Neuron (in vitro differentiated cells): ENCODE measurements around the gene KREMEN2.
A peak's percentile ranks its signal among the peaks of the same experiment; 100 is the strongest.

Source experiments
- H2AFZ ChIP-seq: one replicate; pipeline ENCODE4 v1.6.1; 2013; ENCODE audit warnings: low read depth, mild to moderate bottlenecking, inconsistent platforms, low read length, moderate library complexity
- H3K27me3 ChIP-seq: one replicate; pipeline ENCODE4 v1.6.1; 2013; ENCODE audit warnings: low read length; ENCODE audit not compliant: insufficient read depth
- H3K36me3 ChIP-seq: one replicate; pipeline ENCODE4 v1.6.1; 2013; ENCODE audit warnings: low read length; ENCODE audit not compliant: insufficient read depth
- H3K4me1 ChIP-seq: one replicate; pipeline ENCODE4 v1.6.1; 2013; ENCODE audit warnings: low read length; ENCODE audit not compliant: insufficient read depth
- H3K4me3 ChIP-seq: 2 replicates; pipeline ENCODE4 v1.5.1; 2013; ENCODE audit warnings: mild to moderate bottlenecking, low read length, moderate library complexity
- H3K9me3 ChIP-seq: one replicate; pipeline ENCODE4 v1.6.1; 2013; ENCODE audit warnings: low read length

Gene KREMEN2

GRCh38 chr16:2964475-2965336 is 631 bp downstream of the KREMEN2 start:
- Histone ChIP-seq H3K36me3 (no peaks in the 10 kb centered on the region), H3K4me1 (peaks cover 19% of the 10 kb centered on the region), H3K4me3 (peak overlapping the region; percentile 43), H3K27me3 (peaks cover 14% of the 10 kb centered on the region), H3K9me3 (no peaks in the 10 kb centered on the region), H2AFZ (peak overlapping the region; percentile 76)

GRCh38 chr16:2966043-2966807 is 2.1 kb downstream of the KREMEN2 start:
- no peak overlapping the region for H2AFZ ChIP-seq

GRCh38 chr16:2966808-2967191 is 2.7 kb downstream of the KREMEN2 start:
- peaks cover 7% of the 10 kb centered on the region for H3K36me3 ChIP-seq
- H3K4me1 ChIP-seq, result peaks cover 27% of the 10 kb centered on the region
- peaks cover 14% of the 10 kb centered on the region for H3K27me3 ChIP-seq
- H3K9me3 ChIP-seq, result no peaks in the 10 kb centered on the region
- H3K4me3 ChIP-seq, result no peak overlapping the region
- no peak overlapping the region for H2AFZ ChIP-seq

More at GRCh38 chr16:2966043-2966807, 2.1 kb downstream of the KREMEN2 start:
- Histone ChIP-seq H3K4me1 (peaks cover 27% of the 10 kb centered on the region), H3K27me3 (peaks cover 14% of the 10 kb centered on the region), H3K9me3 (no peaks in the 10 kb centered on the region), H3K36me3 (peaks cover 2% of the 10 kb centered on the region), H3K4me3 (no peak overlapping the region)

- H3K4me3 ChIP-seq, result no peak overlapping the region
- H2AFZ ChIP-seq, result no peak overlapping the region
- H3K4me1 ChIP-seq, result peaks cover 27% of the 10 kb centered on the region
- peaks cover 12% of the 10 kb centered on the region for H3K27me3 ChIP-seq
- H3K36me3 ChIP-seq, result peaks cover 11% of the 10 kb centered on the region
- H3K9me3 ChIP-seq, result no peaks in the 10 kb centered on the region
Observed at GRCh38 chr16:2967211-2967631, 3.1 kb downstream of the KREMEN2 start.

GRCh38 chr16:2967721-2968161 is 3.7 kb downstream of the KREMEN2 start:
- Histone ChIP-seq H3K4me3 (no peak overlapping the region), H3K36me3 (peaks cover 16% of the 10 kb centered on the region), H3K27me3 (peaks cover 7% of the 10 kb centered on the region), H3K9me3 (no peaks in the 10 kb centered on the region), H3K4me1 (peaks cover 27% of the 10 kb centered on the region), H2AFZ (no peak overlapping the region)

GRCh38 chr16:2968368-2968737 is 4.3 kb downstream of the KREMEN2 start:
- Histone ChIP-seq H3K4me1 (peaks cover 27% of the 10 kb centered on the region), H3K4me3 (peak overlapping the region; percentile 94), H3K36me3 (peaks cover 20% of the 10 kb centered on the region), H2AFZ (no peak overlapping the region), H3K27me3 (peaks cover 4% of the 10 kb centered on the region), H3K9me3 (no peaks in the 10 kb centered on the region)

GRCh38 chr16:2968738-2969544 is 4.9 kb downstream of the KREMEN2 start, which contains the start of gene PAQR4:
TSS of gene PAQR4 (plus strand) at chr16:2969348. CDS start at chr16:2969675, 327 bp downstream.
- H3K36me3 ChIP-seq, result peaks cover 20% of the 10 kb centered on the region
- peak within 1 kb of the TSS; percentile 94 for H3K4me3 ChIP-seq
- H3K4me1 ChIP-seq, result peaks cover 21% of the 10 kb centered on the region
- H3K9me3 ChIP-seq, result no peaks in the 10 kb centered on the region
- peak within 1 kb of the TSS; percentile 91 for H2AFZ ChIP-seq
- H3K27me3 ChIP-seq, result peaks cover 4% of the 10 kb centered on the region

- H3K27me3 ChIP-seq, result no peaks in the 10 kb centered on the region
- peak overlapping the region; percentile 91 for H2AFZ ChIP-seq
- peak overlapping the region; percentile 94 for H3K4me3 ChIP-seq
- H3K4me1 ChIP-seq, result peaks cover 12% of the 10 kb centered on the region
- no peaks in the 10 kb centered on the region for H3K9me3 ChIP-seq
- H3K36me3 ChIP-seq, result peaks cover 26% of the 10 kb centered on the region
Observed at GRCh38 chr16:2969545-2970521, 5.8 kb downstream of the KREMEN2 start.

GRCh38 chr16:2970563-2970962 is 6.5 kb downstream of the KREMEN2 start:
- H3K36me3 ChIP-seq, result peaks cover 33% of the 10 kb centered on the region
- H3K4me3 ChIP-seq, result peak overlapping the region; percentile 94
- peaks cover 12% of the 10 kb centered on the region for H3K4me1 ChIP-seq
- no peak overlapping the region for H2AFZ ChIP-seq
- H3K9me3 ChIP-seq, result no peaks in the 10 kb centered on the region
- H3K27me3 ChIP-seq, result no peaks in the 10 kb centered on the region

- no peaks in the 10 kb centered on the region for H3K27me3 ChIP-seq
- no peak overlapping the region for H2AFZ ChIP-seq
- H3K4me3 ChIP-seq, result no peak overlapping the region
- peaks cover 41% of the 10 kb centered on the region for H3K36me3 ChIP-seq
- H3K9me3 ChIP-seq, result no peaks in the 10 kb centered on the region
- peaks cover 12% of the 10 kb centered on the region for H3K4me1 ChIP-seq
Observed at GRCh38 chr16:2971134-2971984, 7.3 kb downstream of the KREMEN2 start.
